ENCODE data around the gene SPA17.

The SPA17 gene

GRCh38 chr11:124724979-124725718 is 51.4 kb downstream of the SPA17 start:
- DNase-seq (ENCODE audit: low read depth in 2 of 2), result no peak

- DNase-seq (ENCODE audit: low read depth in 2 of 2), result no peak
Measured at GRCh38 chr11:124725719-124726105, 52.0 kb downstream of the SPA17 start.

- no peak for DNase-seq (ENCODE audit: low read depth in 2 of 2)
Measured at GRCh38 chr11:124727474-124727873, 53.8 kb downstream of the SPA17 start.

GRCh38 chr11:124728134-124728533 is 54.4 kb downstream of the SPA17 start:
- DNase-seq (ENCODE audit: low read depth in 2 of 2), result no peak

GRCh38 chr11:124729571-124729970 is 55.9 kb downstream of the SPA17 start:
- DNase-seq (ENCODE audit: low read depth in 2 of 2), result no peak

- no peak for DNase-seq (ENCODE audit: low read depth in 2 of 2)
Measured at GRCh38 chr11:124732230-124732629, 58.5 kb downstream of the SPA17 start.

- DNase-seq (ENCODE audit: low read depth in 2 of 2), result no peak
Measured at GRCh38 chr11:124736736-124737135, 63.0 kb downstream of the SPA17 start.

GRCh38 chr11:124737638-124738305 is 64.1 kb downstream of the SPA17 start:
- no peak for DNase-seq (ENCODE audit: low read depth in 2 of 2)

- no peak for DNase-seq (ENCODE audit: low read depth in 2 of 2)
Measured at GRCh38 chr11:124738713-124739478, 65.2 kb downstream of the SPA17 start.

GRCh38 chr11:124739479-124740276 is 66.0 kb downstream of the SPA17 start, which contains the start of gene NRGN:
TSS of gene NRGN (plus strand) at chr11:124739942. CDS start at chr11:124740085, 143 bp downstream.
- peak; percentile 53 to 61 for DNase-seq (ENCODE audit: low read depth in 2 of 2)

- DNase-seq (ENCODE audit: low read depth in 2 of 2), result peak in 1 of 2 donors; percentile 22
Measured at GRCh38 chr11:124740277-124740882, 66.7 kb downstream of the SPA17 start.

- no peak for DNase-seq (ENCODE audit: low read depth in 2 of 2)
Measured at GRCh38 chr11:124742555-124742954, 68.9 kb downstream of the SPA17 start.

- no peak for DNase-seq (ENCODE audit: low read depth in 2 of 2)
Measured at GRCh38 chr11:124743050-124743449, 69.3 kb downstream of the SPA17 start.

GRCh38 chr11:124745270-124745834 is 71.6 kb downstream of the SPA17 start:
- no peak for DNase-seq (ENCODE audit: low read depth in 2 of 2)

GRCh38 chr11:124745835-124746620 is 72.3 kb downstream of the SPA17 start:
- no peak for DNase-seq (ENCODE audit: low read depth in 2 of 2)

- DNase-seq (ENCODE audit: low read depth in 2 of 2), result peak; percentile 54 to 57
Measured at GRCh38 chr11:124746621-124747243, 73.0 kb downstream of the SPA17 start.
